Naive thymus-derived CD8-positive, alpha-beta T cell (primary cell): ENCODE measurements around the gene UGT3A2. TPM values are rescaled to one million over a fixed set of nuclear protein-coding genes. Genes with fewer than 3 reads are reported as not detected.
"Not testable (repeated sequence)": the region's sequence is repeated elsewhere in the genome, so short reads cannot be mapped to it uniquely, and the experiment has no call there.

Source experiments
- ATAC-seq, 2 donors: fragments of 150-1000 bp; cut with Tn5 transposase in 1 of 2; sonication (Bioruptor Pico), chemical (Tn5 transposase) in 1 of 2; 1 replicate in 1 of 2; 2 replicates in 1 of 2; pipeline ENCODE4 v1.10.0; 2021; ENCODE audit warnings: mild to moderate bottlenecking in 2 of 2, moderate library complexity in 2 of 2
- POLR2A ChIA-PET: fragments of 350-600 bp; sonication (Branson Sonifier 250); formaldehyde crosslinking; loops from one replicate; lab custom pipeline; 2021; ENCODE audit warnings: antibody characterized with exemption; lab: Charles Lee
- DNase-seq, 10 donors: peaks; one replicate each; pipeline versions ENCODE4 v3.0.0 to v3.0.0-alpha.2; 2020 to 2022
- H3K27ac Mint-ChIP-seq, 10 donors: one replicate each; pipeline ENCODE4 v1.8.0; 2020 to 2022; ENCODE audit warnings: mild to moderate bottlenecking in 10 of 10, mixed read lengths in 10 of 10, moderate library complexity in 4 of 10, inconsistent platforms in 1 of 10
- H3K27me3 Mint-ChIP-seq, 5 donors: one replicate each; pipeline ENCODE4 v1.8.0; 2021 to 2022; ENCODE audit warnings: mixed read lengths in 5 of 5
- H3K36me3 Mint-ChIP-seq, 3 donors: one replicate each; pipeline ENCODE4 v1.8.0; 2020 to 2022; ENCODE audit warnings: mixed read lengths in 3 of 3, mild to moderate bottlenecking in 2 of 3, inconsistent platforms in 1 of 3
- H3K4me1 Mint-ChIP-seq, 4 donors: one replicate each; pipeline ENCODE4 v1.8.0; 2021 to 2022; ENCODE audit warnings: mixed read lengths in 4 of 4
- H3K4me3 Mint-ChIP-seq, 10 donors: one replicate each; pipeline ENCODE4 v1.8.0; 2020 to 2022; ENCODE audit warnings: mild to moderate bottlenecking in 10 of 10, mixed read lengths in 10 of 10, moderate library complexity in 6 of 10, inconsistent platforms in 1 of 10
- H3K9me3 Mint-ChIP-seq, 9 donors: one replicate each; pipeline ENCODE4 v1.8.0; 2020 to 2022; ENCODE audit warnings: mixed read lengths in 9 of 9, mild to moderate bottlenecking in 3 of 9, inconsistent platforms in 1 of 9, moderate library complexity in 1 of 9
- polyA plus RNA-seq, 3 donors: library from polyadenylated mRNA; unstranded; fragments of 300-500 nt; fragmentation: Illumina TruSeq; gene quantifications; one replicate each; pipeline ENCODE4 v1.2.3, GENCODE V29; 2021
- total RNA-seq, 8 experiments: library from RNA in 2 of 8; stranded (reverse) in 2 of 8; gene quantifications; one replicate each; pipeline ENCODE4 v1.2.3 and lab custom pipeline; 2021 to 2026

The UGT3A2 gene
- total and polyA plus RNA-seq, 5 experiments from 2014 or later = not detected

DNA sequence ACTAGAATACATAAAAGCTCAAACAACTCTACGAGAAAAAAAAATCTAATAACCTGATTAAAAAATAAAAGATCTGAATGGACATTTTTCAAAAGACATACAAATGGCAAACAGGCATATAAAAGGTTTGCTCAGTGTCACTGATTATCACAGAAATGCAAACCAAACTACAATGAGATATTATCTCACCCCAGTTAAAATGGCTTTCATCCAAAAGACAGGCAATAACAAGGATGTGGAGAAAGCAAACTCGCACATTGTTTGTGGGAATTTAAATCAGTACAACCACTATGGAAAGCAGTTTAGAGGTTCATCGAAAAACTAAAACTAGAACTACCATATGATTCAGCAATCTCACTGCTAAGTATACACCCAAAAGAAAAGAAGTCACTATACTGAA, 20.8 kb downstream of the UGT3A2 start:
- H3K27ac Mint-ChIP-seq = no peak overlapping the region
- DNase-seq (no peak), ATAC-seq (no peak)
- H3K4me1 Mint-ChIP-seq = no peaks in the 10 kb centered on the region
- H3K36me3 Mint-ChIP-seq = no peaks in the 10 kb centered on the region
- H3K4me3 Mint-ChIP-seq = no peak overlapping the region
- POLR2A ChIA-PET = no interaction called here
- peaks cover 0 to 1% (median 0%) of the 10 kb centered on the region in 5 donors for H3K27me3 Mint-ChIP-seq
- H3K9me3 Mint-ChIP-seq = no peaks in the 10 kb centered on the region

DNA sequence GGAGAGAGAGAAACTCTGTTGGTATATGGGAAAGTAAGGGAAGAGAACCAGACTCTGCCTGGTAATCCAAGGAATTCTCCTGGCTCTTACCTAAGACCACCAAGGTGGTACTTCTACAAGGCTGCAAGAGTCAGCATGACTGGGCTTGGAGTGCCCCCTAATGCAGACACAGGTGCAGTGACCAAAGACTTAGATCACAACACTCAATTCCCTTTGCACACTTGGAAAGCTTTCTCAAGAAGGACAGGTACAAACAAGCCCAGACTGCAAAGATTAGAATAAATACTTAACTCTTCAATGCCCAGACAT, 25.2 kb downstream of the UGT3A2 start:
- ATAC-seq = no peak
- H3K27ac Mint-ChIP-seq = no peak overlapping the region
- DNase-seq = no peak
- POLR2A ChIA-PET = no interaction called here
- H3K4me3 Mint-ChIP-seq = no peak overlapping the region
- H3K36me3 Mint-ChIP-seq = no peaks in the 10 kb centered on the region
- H3K9me3 Mint-ChIP-seq = peaks cover 0 to 2% (median 0%) of the 10 kb centered on the region in 9 donors
- H3K4me1 Mint-ChIP-seq = no peaks in the 10 kb centered on the region
- peaks cover 0 to 16% (median 3%) of the 10 kb centered on the region in 5 donors for H3K27me3 Mint-ChIP-seq

DNA sequence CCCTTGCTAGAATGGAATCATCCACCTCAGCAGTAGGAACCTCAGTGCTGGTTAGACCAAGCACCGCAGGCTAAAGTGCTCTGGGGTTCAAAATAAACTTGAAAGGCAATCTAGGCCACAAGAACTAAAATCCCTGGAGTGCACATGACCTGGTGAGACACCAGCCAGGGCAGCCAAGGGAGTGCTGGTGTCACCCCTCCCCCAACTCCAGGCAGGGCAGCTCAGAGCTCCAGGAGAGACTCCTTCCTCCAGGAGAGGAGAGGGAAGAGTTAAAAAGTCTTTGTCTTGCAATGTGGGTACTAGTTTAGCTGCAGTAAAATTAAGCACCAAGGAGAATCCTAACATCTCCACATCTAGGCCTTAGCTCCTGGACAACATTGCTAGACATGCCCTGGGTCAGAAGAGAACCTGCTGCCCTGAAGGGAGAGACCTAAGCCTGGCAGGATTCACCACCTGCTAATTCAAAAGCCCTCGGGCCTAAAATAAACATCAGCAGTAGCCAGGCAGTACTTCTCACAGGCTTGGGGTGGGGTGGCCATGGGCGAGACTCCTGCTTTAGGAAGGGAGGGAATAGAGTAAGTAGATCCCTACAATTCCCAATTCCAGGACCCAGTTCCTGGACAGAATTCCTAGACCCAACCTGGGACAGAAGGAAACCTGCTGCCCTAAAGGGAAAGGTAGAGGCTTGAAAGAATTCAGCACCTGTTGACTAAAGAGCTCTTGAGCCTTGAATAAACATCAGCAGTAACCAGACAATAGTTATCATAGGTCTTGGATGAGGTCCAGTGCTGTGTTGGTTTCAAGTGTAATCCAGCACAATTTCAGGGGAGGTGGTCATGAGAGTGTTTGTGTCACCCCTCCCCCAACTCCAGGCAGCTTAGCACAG, 25.8 kb downstream of the UGT3A2 start:
- H3K27ac Mint-ChIP-seq = no peak overlapping the region
- POLR2A ChIA-PET = no interaction called here
- H3K4me1 Mint-ChIP-seq = no peaks in the 10 kb centered on the region
- no peaks in the 10 kb centered on the region for H3K36me3 Mint-ChIP-seq
- no peak overlapping the region for H3K4me3 Mint-ChIP-seq
- H3K27me3 Mint-ChIP-seq = peaks cover 0 to 16% (median 3%) of the 10 kb centered on the region in 5 donors
- no peak for DNase-seq
- no peak for ATAC-seq
- H3K9me3 Mint-ChIP-seq = peaks cover 0 to 2% (median 0%) of the 10 kb centered on the region in 9 donors

DNA sequence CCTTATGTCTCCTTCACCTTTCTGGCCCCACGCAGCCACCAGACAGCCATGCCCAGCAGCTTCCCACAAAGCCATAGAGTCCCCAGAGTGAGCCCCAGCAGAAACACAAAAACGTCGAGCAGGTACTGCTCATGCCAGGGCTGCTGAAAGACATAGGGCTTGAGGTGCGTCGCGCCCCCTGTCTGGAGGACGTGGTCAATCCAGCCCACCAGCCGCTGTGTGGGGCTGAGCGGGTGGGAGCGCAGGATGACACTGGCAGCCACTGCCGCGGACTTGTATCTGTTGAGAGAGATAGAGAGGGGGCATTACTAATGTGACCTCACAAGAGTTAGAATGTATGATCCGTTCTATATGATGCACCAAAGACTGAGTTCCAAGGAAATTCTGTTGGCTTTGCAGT, 31.0 kb downstream of the UGT3A2 start:
- no peaks in the 10 kb centered on the region for H3K4me1 Mint-ChIP-seq
- H3K27ac Mint-ChIP-seq = no peak overlapping the region
- no peaks in the 10 kb centered on the region for H3K36me3 Mint-ChIP-seq
- DNase-seq = no peak
- POLR2A ChIA-PET = no interaction called here
- no peak overlapping the region for H3K4me3 Mint-ChIP-seq
- ATAC-seq = no peak
- H3K27me3 Mint-ChIP-seq = peaks cover 0 to 16% (median 4%) of the 10 kb centered on the region in 5 donors
- peaks cover 0 to 2% (median 0%) of the 10 kb centered on the region in 9 donors for H3K9me3 Mint-ChIP-seq

DNA sequence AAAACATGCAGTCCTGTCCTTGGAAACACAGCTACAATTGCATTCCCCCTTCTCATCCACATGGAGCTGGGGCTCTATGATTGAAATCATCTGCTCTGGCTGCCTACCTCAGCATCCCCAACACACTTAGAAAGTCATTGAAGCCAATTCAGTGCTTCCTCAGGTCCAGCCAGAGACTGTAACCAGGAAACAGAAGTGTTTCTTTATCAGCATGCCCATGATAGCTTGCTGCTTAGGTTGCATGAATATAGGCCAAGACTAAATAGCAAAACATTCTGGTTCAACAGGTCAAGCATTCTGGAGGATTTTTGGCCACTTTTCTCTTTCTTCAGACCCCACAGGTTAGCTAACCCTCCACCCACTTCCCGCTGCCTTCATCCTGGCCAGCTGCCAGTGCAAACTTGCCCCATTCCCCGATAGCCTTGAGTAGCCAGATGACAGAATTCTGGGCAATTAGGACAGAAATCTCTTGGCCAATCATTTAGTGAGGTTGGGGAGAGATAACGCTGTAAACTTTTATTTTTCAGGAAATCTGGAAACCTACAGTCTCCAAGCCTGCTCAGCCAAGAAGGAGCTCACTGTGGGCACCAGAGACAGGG, 32.0 kb downstream of the UGT3A2 start:
- ATAC-seq, DNase-seq, H3K4me1 Mint-ChIP-seq, H3K36me3 Mint-ChIP-seq, POLR2A ChIA-PET, H3K9me3 Mint-ChIP-seq, H3K27ac Mint-ChIP-seq, H3K4me3 Mint-ChIP-seq: not testable (repeated sequence)
- H3K27me3 Mint-ChIP-seq = peaks cover 0 to 16% (median 4%) of the 10 kb centered on the region in 5 donors

DNA sequence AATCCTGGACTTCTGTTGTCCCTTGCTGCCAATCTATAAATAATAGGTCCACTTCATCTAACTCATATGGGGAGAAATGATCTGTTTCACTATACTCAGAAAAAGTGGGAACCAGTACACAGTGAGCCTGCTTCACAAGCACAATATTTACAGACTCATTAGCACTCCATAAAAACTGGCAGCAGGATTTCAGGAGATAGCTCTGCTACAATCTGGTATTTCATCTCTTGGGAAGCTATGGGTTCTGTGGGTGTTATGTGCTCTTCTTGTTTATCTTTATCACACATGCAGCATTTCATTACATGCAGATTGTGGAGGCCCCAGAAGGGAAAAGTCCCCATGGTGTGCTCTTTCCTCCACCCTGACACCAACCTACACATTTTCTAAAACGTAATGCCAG, 33.2 kb downstream of the UGT3A2 start:
- H3K9me3 Mint-ChIP-seq = peaks cover 0 to 2% (median 0%) of the 10 kb centered on the region in 9 donors
- POLR2A ChIA-PET = no interaction called here
- H3K27me3 Mint-ChIP-seq = peaks cover 0 to 13% (median 5%) of the 10 kb centered on the region in 5 donors
- ATAC-seq = no peak
- DNase-seq = no peak
- H3K4me3 Mint-ChIP-seq = no peak overlapping the region
- H3K36me3 Mint-ChIP-seq = peaks cover 0 to 2% (median 0%) of the 10 kb centered on the region in 3 donors
- H3K4me1 Mint-ChIP-seq = no peaks in the 10 kb centered on the region
- no peak overlapping the region for H3K27ac Mint-ChIP-seq

DNA sequence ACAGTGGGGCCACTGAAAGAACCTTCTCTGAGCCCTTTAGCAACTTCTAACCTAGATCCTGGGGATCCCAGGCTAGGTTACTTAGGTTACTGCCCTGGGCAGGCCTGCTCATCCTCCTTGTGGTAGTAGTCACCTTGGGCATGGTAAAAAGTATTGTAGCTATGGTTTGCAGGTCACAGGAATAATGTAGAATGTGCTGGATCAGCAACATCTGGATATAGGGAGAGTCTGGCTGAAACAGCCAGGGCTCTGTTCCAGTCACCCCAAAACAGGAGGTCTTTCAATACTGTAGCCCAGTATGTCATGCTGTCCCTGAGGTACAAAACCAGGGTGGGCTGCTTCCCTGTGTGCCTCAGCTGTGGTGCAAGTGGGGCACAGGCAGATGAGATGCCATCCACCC, 33.6 kb downstream of the UGT3A2 start:
- peaks cover 0 to 4% (median 0%) of the 10 kb centered on the region in 9 donors for H3K9me3 Mint-ChIP-seq
- no peak for DNase-seq
- peaks cover 0 to 9% (median 4%) of the 10 kb centered on the region in 5 donors for H3K27me3 Mint-ChIP-seq
- H3K4me1 Mint-ChIP-seq = no peaks in the 10 kb centered on the region
- H3K4me3 Mint-ChIP-seq = no peak overlapping the region
- peak overlapping the region in 1 of 10 donors; percentile 18 for H3K27ac Mint-ChIP-seq
- H3K36me3 Mint-ChIP-seq = peaks cover 0 to 4% (median 2%) of the 10 kb centered on the region in 3 donors
- no peak for ATAC-seq
- POLR2A ChIA-PET = no interaction called here

DNA sequence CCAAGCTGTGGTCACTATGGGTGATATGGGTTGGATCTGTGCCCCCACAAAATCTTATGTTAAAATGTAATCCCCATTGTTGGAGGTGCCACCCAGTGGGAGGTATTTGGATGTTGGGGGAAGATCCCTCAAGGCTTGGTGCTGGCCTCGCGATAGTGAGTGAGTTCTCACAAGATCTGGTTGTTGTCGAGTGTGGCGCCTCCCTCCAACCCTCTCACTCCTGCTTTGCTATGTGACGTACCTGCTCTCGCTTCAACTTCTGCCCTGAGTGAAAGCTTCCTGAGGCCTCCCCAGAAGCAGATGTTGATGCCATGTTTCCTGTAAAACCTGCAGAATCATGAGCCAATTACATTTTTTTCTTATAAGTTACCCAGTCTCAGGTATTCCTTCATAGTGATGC, 35.5 kb downstream of the UGT3A2 start:
- H3K36me3 Mint-ChIP-seq = peaks cover 0 to 9% (median 2%) of the 10 kb centered on the region in 3 donors
- H3K27ac Mint-ChIP-seq = no peak overlapping the region
- peaks cover 0 to 7% (median 6%) of the 10 kb centered on the region in 5 donors for H3K27me3 Mint-ChIP-seq
- POLR2A ChIA-PET = no interaction called here
- H3K4me3 Mint-ChIP-seq = no peak overlapping the region
- ATAC-seq (no peak), DNase-seq (no peak)
- H3K9me3 Mint-ChIP-seq = peaks cover 0 to 11% (median 4%) of the 10 kb centered on the region in 9 donors
- no peaks in the 10 kb centered on the region for H3K4me1 Mint-ChIP-seq

DNA sequence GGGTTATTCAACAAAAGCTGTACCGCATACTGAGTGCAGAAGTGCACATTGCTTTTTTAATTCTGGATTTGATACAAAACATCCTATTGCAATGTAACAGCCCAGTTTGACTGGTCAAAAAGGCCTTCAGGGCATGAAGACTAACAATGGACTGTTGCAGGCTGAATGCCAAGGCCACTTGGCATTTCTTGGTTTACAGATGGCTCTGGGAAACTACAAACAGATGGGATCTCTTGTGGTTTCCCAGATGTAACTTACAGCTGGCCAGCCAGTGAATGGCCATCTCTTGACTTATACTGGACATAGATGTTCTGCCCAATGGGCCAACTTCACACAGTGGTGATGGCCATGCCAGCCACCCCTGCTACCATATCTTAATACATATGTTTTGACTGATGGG, 36.8 kb downstream of the UGT3A2 start:
- no peak for DNase-seq
- Mint-ChIP-seq H3K4me1 (no peaks in the 10 kb centered on the region), H3K4me3 (no peak overlapping the region), H3K36me3 (peaks cover 0 to 9% (median 2%) of the 10 kb centered on the region in 3 donors), H3K27ac (no peak overlapping the region), H3K27me3 (peaks cover 0 to 7% (median 3%) of the 10 kb centered on the region in 5 donors), H3K9me3 (peaks cover 0 to 21% (median 5%) of the 10 kb centered on the region in 9 donors)
- POLR2A ChIA-PET = no interaction called here
- no peak for ATAC-seq

DNA sequence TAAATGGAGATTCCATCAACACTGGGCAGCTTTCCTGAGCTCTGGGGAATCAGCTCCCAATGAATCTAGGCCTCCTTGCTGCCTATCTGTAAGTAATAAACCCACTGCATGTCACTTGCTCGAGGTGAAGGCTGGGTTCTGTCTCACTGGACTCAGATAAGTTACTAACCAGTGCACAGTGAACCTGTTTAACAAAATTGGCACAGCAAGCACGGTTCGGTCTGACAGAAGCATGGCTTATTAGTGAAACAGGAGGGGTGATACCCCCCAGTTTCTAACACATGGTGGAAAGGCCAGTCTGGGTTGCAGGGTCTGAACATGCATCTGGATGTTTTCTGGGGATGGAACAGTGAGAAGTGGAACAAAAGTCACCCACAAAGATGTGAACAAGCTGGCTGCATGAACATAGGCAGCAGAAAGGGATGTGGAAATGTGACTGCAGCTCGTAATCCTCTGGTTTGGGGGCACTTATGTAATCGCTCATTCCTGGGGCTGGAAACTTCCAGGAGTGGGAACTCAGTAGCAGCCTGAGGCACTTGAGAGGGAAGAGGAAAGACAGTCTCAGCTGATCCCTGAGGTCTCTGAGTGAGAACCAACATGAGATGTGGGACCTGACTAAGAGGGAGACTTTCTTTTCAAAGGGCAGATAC, 37.7 kb downstream of the UGT3A2 start:
- no peak for ATAC-seq
- DNase-seq = no peak
- POLR2A ChIA-PET = no interaction called here
- Mint-ChIP-seq H3K27ac (no peak overlapping the region), H3K4me3 (no peak overlapping the region), H3K27me3 (peaks cover 0 to 9% (median 6%) of the 10 kb centered on the region in 5 donors), H3K4me1 (no peaks in the 10 kb centered on the region), H3K36me3 (peaks cover 2 to 18% (median 3%) of the 10 kb centered on the region in 3 donors), H3K9me3 (peaks cover 4 to 31% (median 14%) of the 10 kb centered on the region in 9 donors)

DNA sequence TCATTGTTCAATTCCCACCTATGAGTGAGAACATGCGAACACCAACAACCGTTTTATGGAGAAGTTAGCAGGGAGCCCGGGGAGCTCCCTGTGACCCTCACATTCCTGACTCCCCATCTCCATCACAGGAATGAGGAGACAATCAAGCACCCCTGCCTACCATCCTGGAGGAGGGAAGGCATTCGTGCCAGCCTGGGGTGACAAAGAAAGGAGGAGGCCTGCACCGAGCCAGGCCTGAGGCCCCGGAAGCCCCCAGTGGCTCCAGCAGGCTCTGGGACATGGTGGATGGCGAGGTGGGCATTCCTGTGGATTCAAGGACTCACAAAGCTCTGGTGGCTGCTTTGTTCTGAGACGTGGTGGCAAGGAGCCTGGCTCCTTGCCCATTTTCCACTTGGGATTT, 39.0 kb downstream of the UGT3A2 start:
- Mint-ChIP-seq H3K9me3 (peaks cover 4 to 33% (median 15%) of the 10 kb centered on the region in 9 donors), H3K4me1 (no peaks in the 10 kb centered on the region), H3K27ac (no peak overlapping the region), H3K36me3 (peaks cover 2 to 19% (median 3%) of the 10 kb centered on the region in 3 donors), H3K27me3 (peaks cover 0 to 13% (median 6%) of the 10 kb centered on the region in 5 donors), H3K4me3 (no peak overlapping the region)
- ATAC-seq = no peak
- POLR2A ChIA-PET = no interaction called here
- DNase-seq = no peak

DNA sequence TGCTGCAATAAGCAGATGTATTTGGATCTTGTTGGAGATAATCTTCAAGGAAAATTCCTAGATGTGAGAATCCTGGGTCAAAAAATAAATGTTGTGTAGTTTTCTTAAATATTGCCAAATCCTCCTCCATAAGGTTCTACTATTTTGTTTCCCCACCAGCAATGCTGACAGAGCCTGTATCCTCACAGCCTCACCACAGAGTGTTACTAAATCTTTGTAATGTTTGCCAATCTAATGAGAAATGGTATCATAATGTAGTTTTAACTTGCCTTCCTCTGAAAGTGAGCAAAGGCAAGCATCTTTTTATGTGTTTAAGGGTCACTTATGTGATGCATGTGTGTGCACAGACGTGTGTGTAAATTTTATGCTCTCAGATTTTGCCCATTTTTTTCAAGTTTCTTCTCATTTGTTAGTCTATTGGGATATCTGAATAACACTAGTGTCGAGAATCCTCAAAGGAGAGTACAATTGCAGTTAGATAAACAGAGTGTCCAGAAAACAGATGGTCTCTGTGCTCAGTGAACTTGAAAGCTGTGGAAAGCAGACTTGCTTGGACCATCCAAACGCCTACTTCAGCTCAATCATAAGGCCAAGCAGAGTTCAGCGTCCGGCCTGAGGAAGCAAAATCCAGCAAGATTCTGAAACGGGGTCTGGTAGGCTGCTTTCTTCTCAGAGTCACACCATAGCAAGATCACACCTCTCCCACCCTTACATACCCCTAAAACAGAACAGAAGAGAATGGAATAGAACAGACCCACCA, 39.8 kb downstream of the UGT3A2 start:
- Mint-ChIP-seq H3K27me3 (peaks cover 0 to 13% (median 6%) of the 10 kb centered on the region in 5 donors), H3K27ac (no peak overlapping the region), H3K4me1 (no peaks in the 10 kb centered on the region), H3K9me3 (peaks cover 4 to 37% (median 16%) of the 10 kb centered on the region in 9 donors), H3K4me3 (no peak overlapping the region), H3K36me3 (peaks cover 2 to 19% (median 3%) of the 10 kb centered on the region in 3 donors)
- ATAC-seq (no peak), DNase-seq (no peak)
- POLR2A ChIA-PET = no interaction called here
